ENCODE results near the gene GRIA4.

DNA sequence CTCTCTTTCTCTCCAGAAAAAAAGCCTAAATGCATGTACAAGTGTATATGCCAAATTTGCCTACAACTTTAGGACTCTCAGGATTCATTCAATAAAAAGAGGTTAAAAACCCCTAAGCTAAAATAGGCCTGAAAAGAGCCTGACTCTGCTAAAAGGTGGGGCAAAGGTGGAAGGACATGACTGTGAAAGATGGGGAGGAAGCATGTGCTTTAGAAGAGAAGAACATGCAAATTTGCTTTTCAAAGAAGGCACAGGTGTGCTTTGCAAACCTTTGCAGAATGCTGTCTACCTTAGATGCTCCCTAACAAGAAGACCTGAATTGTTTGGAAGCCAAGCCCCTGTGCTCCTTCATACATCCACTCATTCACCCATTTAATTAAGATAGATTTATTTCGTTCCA, 87.4 kb downstream of the GRIA4 start:
- TF ChIP-seq SETDB1 (IDR thresholded peaks at IDR 0.05; ENCODE audit: insufficient read length, low read length): no peak
- TF ChIP-seq ZNF510 (tag by site-specific recombination; IDR thresholded peaks at IDR 0.05; ENCODE audit: insufficient replicate concordance): no peak
- no peak for TF ChIP-seq YY1 (tag by site-specific recombination; IDR thresholded peaks at IDR 0.05)
- TF ChIP-seq, protein P1, sequence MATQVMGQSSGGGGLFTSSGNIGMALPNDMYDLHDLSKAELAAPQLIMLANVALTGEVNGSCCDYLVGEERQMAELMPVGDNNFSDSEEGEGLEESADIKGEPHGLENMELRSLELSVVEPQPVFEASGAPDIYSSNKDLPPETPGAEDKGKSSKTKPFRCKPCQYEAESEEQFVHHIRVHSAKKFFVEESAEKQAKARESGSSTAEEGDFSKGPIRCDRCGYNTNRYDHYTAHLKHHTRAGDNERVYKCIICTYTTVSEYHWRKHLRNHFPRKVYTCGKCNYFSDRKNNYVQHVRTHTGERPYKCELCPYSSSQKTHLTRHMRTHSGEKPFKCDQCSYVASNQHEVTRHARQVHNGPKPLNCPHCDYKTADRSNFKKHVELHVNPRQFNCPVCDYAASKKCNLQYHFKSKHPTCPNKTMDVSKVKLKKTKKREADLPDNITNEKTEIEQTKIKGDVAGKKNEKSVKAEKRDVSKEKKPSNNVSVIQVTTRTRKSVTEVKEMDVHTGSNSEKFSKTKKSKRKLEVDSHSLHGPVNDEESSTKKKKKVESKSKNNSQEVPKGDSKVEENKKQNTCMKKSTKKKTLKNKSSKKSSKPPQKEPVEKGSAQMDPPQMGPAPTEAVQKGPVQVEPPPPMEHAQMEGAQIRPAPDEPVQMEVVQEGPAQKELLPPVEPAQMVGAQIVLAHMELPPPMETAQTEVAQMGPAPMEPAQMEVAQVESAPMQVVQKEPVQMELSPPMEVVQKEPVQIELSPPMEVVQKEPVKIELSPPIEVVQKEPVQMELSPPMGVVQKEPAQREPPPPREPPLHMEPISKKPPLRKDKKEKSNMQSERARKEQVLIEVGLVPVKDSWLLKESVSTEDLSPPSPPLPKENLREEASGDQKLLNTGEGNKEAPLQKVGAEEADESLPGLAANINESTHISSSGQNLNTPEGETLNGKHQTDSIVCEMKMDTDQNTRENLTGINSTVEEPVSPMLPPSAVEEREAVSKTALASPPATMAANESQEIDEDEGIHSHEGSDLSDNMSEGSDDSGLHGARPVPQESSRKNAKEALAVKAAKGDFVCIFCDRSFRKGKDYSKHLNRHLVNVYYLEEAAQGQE (tag by site-specific recombination; IDR thresholded peaks at IDR 0.05): no peak
- TF ChIP-seq ZNF10 (tag by site-specific recombination; IDR thresholded peaks at IDR 0.05): no peak

All from HEK293 (cell line).